ENCODE measurements around the gene KRTAP5-10.
A peak's percentile ranks its signal among the peaks of the same experiment; 100 is the strongest.
"Not testable (repeated sequence)": the region's sequence is repeated elsewhere in the genome, so short reads cannot be mapped to it uniquely, and the experiment has no call there.

Gene KRTAP5-10

GRCh38 chr11:71574418-71574817, 9.1 kb downstream of the KRTAP5-10 start:
- DNase-seq: no peak

DNA sequence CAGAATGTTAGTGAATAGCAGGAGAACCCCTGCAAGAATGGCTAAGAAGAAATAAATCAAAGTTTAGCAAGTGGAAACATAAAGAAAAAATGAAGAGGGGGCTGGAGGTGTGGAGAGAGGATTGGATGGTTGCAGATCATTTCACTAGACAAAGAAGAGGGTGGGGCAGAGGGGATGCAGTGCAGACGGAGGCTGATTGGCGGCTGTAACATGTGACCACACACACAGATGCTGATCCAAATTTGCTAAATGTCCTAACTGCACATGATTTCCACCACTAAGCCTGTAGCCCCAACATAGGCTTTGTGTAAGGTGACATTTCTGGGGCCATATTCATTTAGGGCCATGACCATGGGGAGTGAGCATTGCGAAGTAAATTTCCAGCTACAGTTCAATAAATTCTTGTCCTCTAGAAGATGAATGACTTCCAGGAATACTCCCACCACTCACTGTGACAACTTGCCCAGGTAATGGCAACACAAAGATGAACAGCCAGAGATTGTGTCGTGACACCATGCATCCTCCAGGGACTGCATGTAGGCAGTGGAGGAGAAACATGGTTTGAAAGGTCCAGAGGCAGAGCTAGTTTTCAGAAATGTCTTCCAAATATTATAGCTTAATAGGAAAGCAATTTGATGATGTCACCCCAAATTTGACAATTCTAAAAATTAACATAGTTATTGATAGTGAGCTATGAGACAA, 10.5 kb downstream of the KRTAP5-10 start:
- DNase-seq: no peak

- not testable (repeated sequence) for DNase-seq
These were observed 11.5 kb downstream of the KRTAP5-10 start for GRCh38 chr11:71576688-71577465.

DNA sequence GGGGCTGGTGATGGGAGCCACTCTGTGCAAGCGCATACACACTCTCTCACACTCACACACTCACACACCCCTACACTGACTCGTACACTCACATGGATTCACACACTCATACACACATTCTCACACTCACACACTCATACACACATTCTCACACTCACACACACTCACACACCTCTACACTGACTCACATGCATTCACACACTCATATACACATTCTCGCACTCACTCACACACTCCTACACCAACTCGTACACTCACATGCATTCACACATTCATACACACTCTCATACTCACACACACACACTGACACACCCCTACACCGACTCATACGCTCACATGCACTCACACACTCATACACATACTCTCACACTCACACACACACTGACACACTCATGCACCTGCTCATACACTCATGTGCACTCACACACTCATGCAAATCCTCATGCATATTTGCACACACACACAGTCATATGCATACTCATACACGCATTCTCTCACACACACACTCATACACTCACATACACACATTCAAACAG, 12.2 kb downstream of the KRTAP5-10 start:
- DNase-seq: no peak

- DNase-seq: not testable (repeated sequence)
These were observed 14.2 kb downstream of the KRTAP5-10 start for GRCh38 chr11:71579513-71579912.

GRCh38 chr11:71580057-71581003, 15.0 kb downstream of the KRTAP5-10 start:
- peak; percentile 7 for DNase-seq

- no peak for DNase-seq
These were observed 16.5 kb downstream of the KRTAP5-10 start for GRCh38 chr11:71581826-71582225.

GRCh38 chr11:71582309-71582895, 17.0 kb downstream of the KRTAP5-10 start, which contains the start of gene KRTAP5-11:
Gene KRTAP5-11, minus strand, starts transcription at chr11:71582875. Its CDS starts 38 bp downstream, at chr11:71582837.
- DNase-seq: no peak

GRCh38 chr11:71582969-71583368, 17.6 kb downstream of the KRTAP5-10 start:
- not testable (repeated sequence) for DNase-seq

GRCh38 chr11:71585673-71586072, 20.3 kb downstream of the KRTAP5-10 start:
- DNase-seq: not testable (repeated sequence)

- not testable (repeated sequence) for DNase-seq
These were observed 23.0 kb downstream of the KRTAP5-10 start for GRCh38 chr11:71588314-71588713.

GRCh38 chr11:71588822-71589545, 23.6 kb downstream of the KRTAP5-10 start:
- DNase-seq: peak; percentile 13

GRCh38 chr11:71589546-71589920, 24.2 kb downstream of the KRTAP5-10 start:
- not testable (repeated sequence) for DNase-seq

- DNase-seq: not testable (repeated sequence)
These were observed 37.9 kb downstream of the KRTAP5-10 start for GRCh38 chr11:71603221-71603620.

GRCh38 chr11:71604798-71605488, 39.6 kb downstream of the KRTAP5-10 start:
- DNase-seq: peak; percentile 4

DNA sequence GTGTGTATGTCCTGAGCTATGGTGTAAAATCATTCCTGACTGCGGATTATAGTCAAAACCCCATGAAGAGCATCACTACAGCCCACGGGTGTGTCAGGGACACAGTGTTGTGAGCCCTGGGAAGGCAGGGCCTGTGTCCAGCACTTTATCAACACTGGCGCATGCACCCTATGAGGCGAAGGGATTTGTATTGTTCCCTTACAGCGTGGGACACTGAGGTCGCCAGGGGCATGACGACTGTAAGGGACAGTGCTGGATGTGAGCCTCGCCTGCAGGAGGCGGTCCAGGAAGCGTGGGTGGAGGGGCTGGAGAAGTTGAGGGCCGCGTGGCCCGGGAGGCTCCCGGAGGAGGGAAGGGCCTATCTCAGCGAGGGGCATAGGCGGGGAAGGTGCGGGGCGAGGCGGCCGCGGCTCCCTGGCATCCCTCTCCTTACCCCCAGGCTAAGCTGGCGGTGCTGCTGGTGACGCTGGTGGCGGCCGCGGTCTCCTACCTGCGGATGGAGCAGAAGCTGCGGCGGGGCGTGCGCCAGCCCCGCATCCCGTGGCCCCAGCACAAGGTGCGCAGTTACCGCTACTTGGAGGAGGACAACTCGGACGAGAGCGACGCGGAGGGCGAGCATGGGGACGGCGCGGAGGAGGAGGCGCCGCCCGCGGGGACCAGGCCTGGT, 41.6 kb downstream of the KRTAP5-10 start:
- not testable (repeated sequence) for DNase-seq

DNA sequence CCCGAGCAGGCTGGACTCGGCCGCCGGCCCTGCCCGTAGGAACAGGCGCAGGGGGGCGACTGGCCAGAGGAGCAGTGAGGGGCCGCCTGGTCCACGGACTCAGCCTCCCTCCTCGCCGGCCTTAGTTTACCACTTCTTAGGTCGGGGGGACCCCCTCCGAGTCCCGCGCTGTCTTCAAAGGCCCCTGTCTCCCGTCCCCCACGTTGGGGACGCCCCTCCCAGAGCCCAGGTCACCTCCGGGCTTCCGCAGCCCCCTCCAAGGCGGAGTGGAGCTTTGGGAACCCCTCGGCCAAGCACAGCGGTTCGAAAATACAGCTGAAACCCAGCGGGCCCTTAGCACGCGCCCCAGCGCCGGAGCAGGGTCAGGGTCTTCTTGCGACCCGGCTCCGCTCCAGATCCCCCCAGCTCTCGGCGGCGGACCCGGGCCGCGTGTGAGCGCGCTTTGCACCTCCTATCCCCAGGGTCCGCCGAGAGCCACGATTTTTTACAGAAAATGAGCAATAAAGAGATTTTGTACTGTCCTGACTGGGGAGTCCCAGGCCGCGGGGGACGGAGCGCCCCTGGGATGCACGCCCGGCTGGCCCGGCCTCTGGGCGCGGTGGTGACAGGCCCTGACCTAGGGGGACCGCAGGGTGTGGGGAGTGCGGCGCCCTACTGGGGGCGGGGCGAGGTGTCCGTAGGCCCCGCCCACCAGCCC, 42.3 kb downstream of the KRTAP5-10 start:
- not testable (repeated sequence) for DNase-seq

GRCh38 chr11:71608272-71608671, 42.9 kb downstream of the KRTAP5-10 start:
- not testable (repeated sequence) for DNase-seq

GRCh38 chr11:71611218-71611910, 46.0 kb downstream of the KRTAP5-10 start:
- DNase-seq: not testable (repeated sequence)
